Stimulated activated CD8-positive, alpha-beta memory T cell treated with anti-CD3 and anti-CD28 coated beads, Interleukin-15, amount 100 ng/mL, for 4 hours (primary cell): ENCODE results near the gene CYP4B1.
"Not testable (repeated sequence)": the region's sequence is repeated elsewhere in the genome, so short reads cannot be mapped to it uniquely, and the experiment has no call there.

ENCODE experiments used
- DNase-seq, 2 donors: peaks; one replicate each; pipeline ENCODE4 v3.0.0-alpha.2; 2020; ENCODE audit warnings: low read depth in 2 of 2

The CYP4B1 gene

DNA sequence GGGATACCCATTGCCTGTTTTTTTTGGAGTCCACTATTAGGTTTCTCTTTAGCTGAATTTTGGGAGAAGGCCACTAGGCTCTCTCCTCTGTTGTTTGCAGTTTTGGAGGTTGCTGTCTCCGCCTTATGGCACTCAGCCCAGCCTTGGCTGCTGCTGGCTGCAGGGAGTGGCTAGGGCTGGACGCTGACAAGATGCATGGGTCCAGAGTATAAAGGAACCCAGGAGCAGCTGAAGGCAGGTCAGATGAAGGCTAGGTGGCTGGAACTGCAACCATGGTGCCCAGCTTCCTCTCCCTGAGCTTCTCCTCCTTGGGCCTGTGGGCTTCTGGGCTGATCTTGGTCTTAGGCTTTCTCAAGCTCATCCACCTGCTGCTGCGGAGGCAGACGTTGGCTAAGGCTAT, at the start of gene CYP4B1:
TSS of gene CYP4B1 (plus strand) at position 237 of the 400 bp plus-strand sequence. CDS start at position 273, 36 bp downstream.
- DNase-seq = no peak

DNA sequence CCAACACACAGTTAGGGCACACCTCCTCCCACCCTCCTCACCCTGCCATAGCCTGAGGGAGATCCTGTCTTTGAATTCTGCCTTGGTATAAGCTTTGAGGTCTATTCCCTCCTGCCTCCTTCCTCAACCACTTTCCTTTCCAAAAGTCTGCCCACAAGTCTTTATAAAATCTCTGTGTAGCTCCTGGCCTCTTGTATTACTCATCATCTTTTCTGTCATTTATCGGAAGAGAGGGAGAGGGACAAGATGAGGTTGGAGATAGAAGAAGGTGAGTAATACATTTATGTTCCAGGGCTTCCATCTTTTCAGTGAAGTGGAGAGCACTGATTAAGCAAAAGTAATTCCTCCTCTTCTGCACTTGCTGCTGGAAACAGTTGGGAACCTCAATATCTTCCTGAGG, 49.4 kb upstream of the CYP4B1 start:
- DNase-seq = no peak

DNA sequence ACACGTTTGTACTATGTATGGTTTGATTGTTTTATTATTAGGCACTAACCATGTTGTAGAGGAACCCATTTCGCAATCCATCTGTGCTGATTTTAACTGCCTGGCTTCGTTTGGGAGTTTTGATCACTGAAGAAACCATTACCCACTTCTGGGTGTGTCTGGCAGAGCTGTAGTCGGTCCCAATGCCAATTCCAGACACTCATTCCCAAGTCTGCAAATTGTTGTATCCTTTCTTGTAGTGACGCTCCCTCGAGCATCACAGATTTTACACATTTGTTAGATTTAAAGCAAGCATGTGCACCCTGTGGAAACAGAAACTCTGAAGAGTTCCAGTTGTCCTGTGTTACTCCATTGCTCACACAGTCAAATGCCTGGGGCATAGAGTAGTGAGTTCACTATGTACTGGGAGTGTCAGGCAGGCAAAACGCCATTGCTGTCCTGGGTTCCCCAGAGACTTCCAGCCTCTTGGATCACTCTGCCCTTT, 48.9 kb upstream of the CYP4B1 start:
- no peak for DNase-seq

DNA sequence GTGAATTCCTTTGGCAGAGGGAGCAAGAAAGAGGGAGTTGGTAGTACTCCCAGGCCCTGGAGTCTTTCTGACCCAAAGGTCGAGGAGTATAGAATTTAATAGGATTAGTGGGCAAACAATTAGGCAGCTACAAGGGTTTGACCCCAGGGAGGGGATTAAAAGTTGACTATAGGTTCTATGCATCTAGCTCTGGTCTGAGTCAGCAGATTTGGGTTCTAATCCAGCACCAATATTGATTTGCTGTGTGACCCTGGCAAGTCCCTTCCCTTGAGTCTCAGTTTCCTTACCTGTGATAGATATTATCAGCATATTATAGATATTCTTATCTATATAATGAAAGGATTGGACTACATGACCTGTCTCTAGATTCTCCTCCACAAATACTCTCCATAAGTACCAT, 44.9 kb upstream of the CYP4B1 start:
- DNase-seq = no peak

DNA sequence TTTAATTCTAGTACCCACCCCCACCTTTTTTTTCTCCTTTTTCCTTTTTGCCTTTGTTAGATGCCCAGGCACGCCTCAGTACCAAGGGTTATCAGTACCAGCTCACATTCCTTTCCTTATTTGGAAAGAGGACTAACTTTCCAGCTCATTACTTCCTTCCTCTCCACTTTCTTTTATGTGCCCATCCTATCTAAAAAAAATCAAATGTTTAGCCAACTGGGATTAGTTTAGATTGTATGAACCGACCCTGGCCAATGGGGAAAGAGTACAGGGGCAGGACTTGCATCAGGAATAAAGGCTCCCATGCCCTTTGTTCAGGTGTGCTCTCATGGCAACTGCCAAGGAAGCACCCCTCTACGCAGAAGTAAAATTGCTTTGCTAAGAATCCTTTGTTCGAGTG, 44.1 kb upstream of the CYP4B1 start:
- DNase-seq = not testable (repeated sequence)

DNA sequence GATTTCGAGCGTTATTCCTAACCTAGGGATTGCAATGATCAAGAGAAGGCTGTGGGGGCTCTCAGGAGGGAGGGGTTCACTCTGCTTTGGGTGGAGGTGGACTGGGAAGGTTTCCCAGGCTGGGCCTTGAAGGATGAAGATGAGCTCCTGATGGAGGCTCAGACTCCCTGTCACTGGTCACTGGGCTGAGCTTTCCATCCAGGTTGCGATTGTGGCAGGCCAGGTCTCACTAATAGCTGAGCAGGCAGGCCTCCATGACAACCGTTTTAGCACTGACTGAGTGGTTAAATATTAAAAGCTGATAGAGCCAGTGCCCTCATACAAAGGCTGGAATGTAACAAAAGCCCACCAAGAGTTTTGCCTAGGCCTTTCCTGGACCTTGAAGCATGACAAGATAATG, 43.7 kb upstream of the CYP4B1 start:
- no peak for DNase-seq

DNA sequence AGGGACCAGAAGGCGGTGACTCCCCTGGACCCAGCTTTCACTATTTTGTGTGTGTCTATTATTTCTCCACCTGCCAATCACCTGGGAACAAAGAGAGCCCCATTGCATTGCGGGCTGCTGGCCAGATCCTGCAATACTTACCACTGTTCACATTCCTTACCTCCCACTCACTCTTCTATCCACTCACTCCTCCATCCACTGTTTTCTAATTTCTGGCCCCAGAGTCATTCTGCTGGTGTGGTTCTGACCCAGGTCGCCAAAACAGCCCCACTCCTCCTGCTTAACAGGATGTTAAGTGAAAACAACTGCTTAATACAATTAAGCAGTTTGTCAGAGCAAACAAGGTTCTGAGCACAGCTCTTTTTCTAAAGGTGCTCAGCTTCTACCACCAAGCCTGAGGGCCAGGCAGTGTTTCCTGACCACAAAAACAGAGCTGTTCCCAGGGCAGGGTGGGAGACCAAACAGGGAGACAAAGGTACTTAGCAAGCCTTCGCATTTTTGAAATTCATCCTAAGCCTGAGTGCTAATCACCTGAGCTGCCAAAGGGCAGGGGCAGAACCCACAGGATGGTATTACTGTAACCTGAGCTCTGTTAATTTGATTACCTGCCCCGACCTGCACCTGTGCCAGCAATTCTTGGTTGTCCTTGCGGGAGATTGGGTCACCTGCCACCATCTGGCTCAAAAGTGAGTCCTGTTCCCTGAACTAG, 41.4 kb upstream of the CYP4B1 start:
- DNase-seq = no peak

DNA sequence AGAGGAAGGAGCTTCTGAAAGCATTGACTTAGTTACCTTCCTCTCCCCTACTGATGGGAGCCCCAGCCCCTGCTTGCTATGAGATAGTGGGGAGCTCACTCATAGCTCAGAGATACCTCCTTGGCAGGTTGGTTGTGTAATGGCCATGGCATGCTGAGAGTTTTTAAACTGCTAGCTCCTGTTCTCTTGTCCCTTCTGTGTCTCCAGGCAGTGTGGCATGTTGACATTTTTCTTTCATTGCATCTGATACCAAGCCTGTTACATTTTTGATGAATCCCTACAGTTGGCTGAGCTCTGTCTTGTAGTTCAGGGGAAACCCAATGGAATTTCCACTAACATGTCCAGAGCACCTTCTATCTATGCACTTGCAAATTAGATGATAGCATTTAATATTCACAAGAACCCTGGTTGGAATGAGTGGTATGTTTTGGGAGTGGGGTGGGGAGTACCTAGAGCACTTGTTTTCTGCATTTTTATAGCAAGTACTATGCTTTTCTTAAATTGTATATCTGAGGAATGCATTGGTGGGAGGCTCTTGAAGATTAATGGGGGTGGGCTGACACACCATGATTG, 40.8 kb upstream of the CYP4B1 start:
- DNase-seq = no peak

DNA sequence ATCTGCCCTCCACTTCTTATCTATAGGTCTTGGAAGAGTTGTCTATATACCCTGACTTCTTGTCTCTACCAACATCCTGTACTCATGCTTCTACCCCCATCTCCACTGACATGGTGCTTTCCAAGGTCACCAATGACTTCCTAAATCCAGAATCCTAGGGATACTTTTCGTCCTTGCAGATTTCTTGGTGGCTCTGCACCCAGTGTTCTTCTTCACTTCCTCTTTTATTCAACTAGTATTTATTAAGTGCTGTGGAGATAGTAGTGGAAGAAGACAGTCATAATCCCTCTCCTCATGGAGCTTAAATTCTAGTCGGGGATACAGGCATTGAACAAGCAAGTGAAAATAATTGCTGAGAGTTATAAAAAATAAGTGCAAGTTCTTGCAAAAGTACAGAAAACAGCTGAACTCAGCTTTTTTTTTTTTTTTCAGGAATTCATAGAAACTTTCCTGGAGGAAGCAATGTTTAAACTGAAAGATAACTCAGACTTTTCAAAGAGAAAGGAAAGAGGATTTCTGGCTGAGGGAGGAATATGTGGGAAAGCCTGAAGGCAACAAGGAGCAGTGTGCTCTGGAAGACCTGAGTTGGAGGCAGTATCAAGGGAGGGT, 38.2 kb upstream of the CYP4B1 start:
- no peak for DNase-seq

DNA sequence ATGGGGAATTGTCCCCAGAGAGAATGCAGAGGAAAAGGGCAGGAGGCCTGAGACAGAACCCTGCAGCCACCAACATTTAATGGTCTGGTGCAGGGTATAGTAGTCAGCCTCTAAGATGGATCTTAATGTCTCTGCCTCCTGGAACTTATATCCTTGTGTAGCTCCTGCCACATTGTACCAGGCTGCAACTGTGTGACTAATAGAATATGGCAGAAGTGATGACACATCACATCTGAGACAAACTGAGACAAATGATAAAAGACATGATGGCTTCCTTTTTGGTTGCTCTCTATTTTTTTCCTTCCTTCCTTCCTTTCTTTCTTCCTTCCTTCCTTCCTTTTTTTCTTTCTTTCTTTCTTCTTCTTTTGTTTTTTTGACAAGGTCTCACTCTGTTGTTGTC, 37.1 kb upstream of the CYP4B1 start:
- DNase-seq = no peak

DNA sequence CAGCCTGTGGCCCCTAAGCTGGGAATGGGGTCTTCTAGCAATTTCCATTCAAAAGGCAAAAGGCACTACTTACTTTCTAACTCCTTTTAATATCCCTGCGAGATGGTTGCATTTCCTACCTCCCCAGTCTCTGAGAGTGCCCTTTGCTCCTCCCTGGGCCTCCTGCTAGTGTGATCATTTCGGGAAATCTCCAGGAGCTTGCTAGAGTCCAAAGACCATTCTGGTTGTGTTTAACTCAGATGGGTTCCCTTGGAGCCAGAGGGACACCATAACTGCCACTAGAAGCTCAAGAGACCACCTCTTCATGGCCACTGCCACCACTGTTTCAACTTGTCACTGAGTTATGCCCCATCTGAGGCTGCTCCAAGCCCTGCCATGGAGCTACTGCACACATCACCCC, 34.4 kb upstream of the CYP4B1 start:
- no peak for DNase-seq

DNA sequence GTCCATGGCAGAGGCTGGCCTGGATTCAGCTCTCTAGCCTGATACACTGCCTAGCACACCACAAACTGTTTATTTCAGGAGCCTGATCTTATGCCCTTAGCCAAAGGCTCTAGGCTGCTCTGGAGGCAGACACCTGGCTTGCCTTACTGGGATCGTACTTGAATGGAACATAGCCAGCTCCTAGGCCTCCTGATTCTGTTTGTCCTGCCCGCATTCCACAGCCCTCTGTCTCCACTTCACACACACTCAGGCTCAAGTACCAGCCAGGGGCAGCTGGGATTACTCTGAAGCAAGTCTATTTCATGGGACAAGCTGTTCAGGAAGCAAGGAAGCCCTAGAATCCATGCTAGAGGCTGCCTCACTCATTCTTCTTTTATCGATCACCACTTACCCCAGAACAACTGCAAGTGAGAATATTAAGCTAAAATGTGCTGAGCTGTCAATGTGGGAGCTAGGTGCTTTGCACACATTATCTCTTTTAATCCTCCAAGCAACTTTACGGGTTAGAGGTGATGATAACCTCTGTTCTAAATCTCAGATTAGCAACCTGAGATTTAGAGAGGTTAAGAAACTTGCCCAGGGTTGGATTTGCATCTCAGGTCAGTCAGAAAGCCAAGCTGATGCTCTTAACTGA, 31.1 kb upstream of the CYP4B1 start:
- DNase-seq = no peak

DNA sequence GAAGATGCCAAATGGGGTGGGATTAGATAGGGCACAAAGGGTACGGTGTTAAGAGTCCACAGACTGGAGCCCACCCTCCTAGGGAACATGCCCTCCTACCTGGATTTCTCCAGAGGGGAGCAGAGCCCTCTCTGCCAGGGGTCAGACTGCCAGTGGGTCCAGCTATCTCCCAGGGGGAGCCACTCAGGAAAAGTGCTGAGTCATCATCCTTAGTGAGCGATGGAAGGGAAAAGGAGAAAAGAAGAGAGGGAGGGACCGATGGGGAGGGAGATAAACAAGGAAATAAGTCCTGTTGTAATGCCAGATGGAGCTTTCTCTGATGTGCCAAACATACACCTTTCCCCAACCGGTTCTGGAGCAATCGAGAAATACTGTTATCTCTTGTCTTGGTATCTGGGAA, 30.4 kb upstream of the CYP4B1 start:
- no peak for DNase-seq

DNA sequence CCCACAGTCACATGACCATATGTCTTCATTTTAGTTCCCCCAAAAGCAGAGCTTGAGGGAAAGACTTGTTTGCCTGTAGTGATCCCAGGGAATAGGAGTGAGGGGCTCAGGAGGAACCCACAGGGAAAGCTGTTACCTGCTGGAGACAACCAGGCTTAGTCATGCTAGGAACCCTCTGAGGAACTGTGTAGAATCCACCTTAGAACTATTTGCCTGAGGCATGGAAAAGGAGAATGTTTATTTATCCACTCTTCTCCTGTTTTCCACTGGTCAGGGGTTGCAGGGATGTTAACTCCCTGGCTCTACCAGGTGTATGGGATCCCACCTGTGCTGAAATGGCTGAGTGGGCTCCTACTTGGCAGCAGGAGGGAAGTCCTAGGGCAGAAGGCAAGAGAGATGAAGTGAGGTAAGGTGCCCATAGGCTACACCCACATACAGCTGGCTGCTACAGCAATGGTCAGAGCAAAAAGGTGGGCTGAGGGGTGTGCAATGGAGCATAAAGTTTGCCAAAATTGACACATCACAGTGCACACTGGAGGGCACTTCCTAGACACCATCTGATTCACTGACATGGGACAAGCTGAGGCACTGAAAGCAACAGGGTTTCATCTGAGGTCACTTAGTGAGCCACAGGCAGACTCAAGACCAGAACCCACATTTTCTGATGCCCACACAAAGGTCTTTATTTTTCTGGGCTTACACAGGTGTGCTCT, 29.7 kb upstream of the CYP4B1 start:
- DNase-seq = no peak

DNA sequence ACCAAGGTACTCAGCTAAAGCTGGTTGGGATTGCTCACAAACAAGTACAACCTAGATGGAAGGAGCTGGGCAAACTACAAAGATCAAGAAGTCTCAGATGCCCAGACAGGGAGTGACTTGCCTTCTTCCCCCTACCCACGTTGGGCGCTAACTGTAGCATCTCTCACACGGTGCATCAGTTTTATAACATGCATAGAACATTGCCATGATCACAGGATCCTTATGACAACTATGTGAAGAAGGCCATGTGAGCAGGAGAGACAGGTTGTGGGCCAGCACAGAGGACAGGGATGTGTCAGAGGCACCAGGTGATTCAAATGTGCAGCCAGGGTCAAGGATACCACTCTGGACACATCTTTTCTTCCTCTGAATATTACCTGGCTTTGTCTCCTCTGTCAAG, 28.3 kb upstream of the CYP4B1 start:
- DNase-seq = no peak

DNA sequence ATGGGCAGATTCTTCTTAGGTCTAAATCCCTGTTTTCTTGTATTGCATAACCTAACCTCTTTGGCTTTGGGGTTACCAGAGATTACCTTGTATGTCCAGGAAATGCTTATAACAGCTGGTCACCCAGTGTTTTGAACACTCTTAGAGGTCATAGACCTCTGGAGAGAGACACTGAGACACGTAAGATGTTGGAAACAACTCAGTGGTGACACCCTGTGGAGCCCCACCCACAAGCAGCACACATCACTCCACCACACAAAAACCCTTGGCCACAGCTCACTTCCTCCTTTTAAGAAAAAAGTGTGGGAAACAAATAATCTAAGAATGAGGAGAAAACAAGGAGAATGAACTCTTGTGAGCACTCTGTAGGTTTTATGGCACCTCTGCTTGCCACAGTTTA, 26.3 kb upstream of the CYP4B1 start:
- no peak for DNase-seq

DNA sequence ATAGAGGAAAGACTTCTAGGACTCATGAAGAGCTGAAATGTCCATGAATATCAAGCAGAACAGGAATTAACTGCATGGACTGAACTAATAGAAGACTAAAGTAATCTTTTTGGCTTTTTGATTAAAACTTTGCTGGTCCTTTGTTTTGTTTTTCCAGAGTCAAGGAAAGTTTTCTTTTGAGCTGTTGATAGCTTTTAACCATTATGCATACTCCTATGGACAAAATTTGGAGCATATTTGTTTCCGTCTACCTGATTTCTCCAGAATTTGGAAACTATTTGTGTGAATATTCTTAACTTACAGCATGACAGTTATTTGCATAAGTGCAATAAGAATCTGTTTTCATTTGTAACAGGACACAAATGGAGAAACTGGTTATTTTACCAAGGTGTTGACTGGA, 24.5 kb upstream of the CYP4B1 start:
- DNase-seq = no peak

DNA sequence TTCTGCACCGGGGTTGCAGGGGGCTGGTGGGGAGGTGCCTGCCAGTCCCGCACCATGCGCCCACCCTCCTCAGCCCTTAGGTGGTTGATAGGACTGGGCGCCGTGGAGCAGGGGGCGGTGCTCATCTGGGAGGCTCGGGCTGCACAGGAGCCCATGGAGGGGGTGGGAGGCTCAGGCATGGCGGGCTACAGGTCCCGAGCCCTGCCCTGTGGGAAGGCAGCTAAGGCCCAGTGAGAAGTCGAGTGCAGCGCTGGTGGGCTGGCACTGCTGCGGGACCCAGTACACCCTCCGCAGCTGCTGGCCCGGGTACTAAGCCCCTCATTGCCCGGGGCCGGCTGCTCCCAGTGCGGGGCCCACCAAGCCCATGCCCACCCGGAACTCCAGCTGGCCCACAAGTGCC, 20.4 kb upstream of the CYP4B1 start:
- not testable (repeated sequence) for DNase-seq

DNA sequence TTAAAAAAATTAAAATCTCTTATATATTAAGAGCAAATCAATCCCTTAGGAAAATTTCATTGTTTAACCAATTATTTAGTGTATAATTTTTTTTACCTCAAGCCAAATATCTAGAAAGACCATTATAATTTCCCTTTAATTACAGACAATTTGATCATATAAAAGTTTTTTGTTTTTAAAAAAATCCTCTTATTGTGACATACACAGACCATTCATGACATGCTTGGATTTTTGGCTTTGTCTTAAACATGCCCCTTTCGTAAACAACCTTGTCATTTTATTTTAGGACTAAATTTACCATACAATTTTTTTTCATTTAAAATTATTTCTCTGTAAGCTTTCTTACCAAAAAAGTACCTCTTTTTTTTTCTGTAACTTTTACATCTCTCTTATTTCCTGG, 14.2 kb upstream of the CYP4B1 start:
- DNase-seq = no peak

DNA sequence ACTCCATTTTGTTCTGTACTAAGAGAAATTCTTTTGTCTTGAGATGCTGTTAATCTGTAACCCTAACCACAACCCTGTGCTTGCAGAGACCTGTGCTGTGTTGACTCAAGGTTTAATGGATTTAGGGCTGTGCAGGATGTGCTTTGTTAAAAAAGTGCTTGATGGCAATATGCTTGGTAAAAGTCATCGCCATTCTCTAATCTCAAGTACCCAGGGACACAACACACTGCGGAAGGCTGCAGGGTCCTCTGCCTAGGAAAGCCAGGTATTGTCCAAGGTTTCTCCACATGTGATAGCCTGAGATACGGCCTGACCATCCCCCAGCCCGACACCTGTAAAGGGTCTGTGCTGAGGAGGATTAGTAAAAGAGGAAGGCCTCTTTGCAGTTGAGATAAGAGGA, 10.2 kb upstream of the CYP4B1 start:
- not testable (repeated sequence) for DNase-seq

DNA sequence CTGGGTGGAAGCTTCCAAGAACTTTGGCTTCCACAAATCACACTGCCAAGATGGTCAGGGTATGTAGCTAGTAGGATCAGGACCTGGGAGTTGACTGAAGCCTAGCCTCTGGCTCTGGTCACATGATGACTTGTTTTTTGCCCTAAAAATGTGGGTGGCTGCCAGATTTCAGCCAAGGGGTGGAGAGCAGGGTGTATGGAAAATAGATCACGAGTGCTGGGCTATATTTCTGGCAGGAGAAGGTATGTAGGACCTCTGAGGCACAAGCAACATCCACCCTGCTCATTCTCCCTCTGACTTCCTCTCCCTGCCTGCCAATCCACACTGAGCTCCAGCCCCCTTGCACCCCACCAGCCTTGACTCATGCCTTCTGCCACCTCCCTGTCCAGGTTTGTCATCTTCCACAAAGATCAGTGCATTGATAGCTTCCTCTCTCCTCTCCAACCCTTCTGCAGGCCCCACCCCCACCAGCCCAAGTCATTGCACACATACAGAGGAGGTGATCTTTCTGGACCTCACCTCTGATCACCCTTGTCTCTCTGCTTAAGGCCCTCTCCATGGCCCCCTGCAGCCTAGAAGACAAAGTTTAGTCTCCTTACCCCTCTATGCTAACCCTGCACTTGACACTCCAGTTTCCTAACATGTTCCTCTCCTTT, 8.3 kb upstream of the CYP4B1 start:
- no peak for DNase-seq

DNA sequence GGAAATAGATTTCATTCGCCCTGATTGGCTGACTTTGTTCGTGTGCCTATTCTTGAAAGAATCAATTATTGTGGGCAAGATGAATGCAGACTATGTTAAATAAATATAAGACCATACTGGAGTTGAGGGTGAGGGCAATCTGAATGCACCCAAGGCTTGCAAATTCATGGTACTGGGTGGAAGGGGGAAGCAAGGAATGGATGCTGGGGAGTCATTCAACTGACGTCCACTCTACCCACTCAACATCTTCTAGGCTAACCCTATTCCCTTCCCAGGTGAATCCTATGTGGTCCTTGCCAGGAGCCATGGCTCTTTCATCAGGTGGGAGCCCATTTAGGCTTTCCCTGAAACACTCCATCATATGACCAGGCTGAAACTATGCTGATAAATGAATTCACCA, 5.7 kb upstream of the CYP4B1 start:
- DNase-seq = no peak
